Heart right ventricle (tissue), 16 donors: Measurements from ENCODE around the gene TBC1D22A. TPM values are rescaled to one million over a fixed set of nuclear protein-coding genes. Genes with fewer than 3 reads are reported as not detected.

Experiments
- ATAC-seq, 8 donors: fragments of 200-7000 bp; cut with Tn5 transposase; one replicate each; pipeline ENCODE4 v1.9.1; 2020; ENCODE audit warnings: mild to moderate bottlenecking in 8 of 8, moderate library complexity in 8 of 8, moderate number of reproducible peaks in 1 of 8
- DNase-seq, 2 donors: peaks; one replicate each; pipeline ENCODE4 v3.0.0-alpha.2; 2020
- H3K27ac ChIP-seq, 10 donors: fragments of 200-600 bp; sonication (generic) in 2 of 10; one replicate each; pipeline versions ENCODE4 v1.5.0 to v1.8.0; 2020 to 2022; ENCODE audit warnings: mild to moderate bottlenecking in 3 of 10
- H3K27me3 ChIP-seq, 7 donors: fragments of 200-600 bp; one replicate each; pipeline ENCODE4 v1.8.0; 2021 to 2022; ENCODE audit warnings: mild to moderate bottlenecking in 2 of 7
- H3K36me3 ChIP-seq, 9 donors: fragments of 200-600 bp; sonication (generic) in 1 of 9; one replicate each; pipeline versions ENCODE4 v1.5.0 to v1.8.0; 2020 to 2022; ENCODE audit warnings: mild to moderate bottlenecking in 2 of 9
- H3K4me1 ChIP-seq, 9 donors: fragments of 200-600 bp; sonication (generic) in 1 of 9; one replicate each; pipeline versions ENCODE4 v1.5.0 to v1.8.0; 2020 to 2022; ENCODE audit warnings: mild to moderate bottlenecking in 4 of 9
- H3K4me3 ChIP-seq, 10 donors: fragments of 200-600 bp; sonication (generic) in 2 of 10; one replicate each; pipeline versions ENCODE4 v1.5.0 to v1.8.0; 2020 to 2022; ENCODE audit warnings: mild to moderate bottlenecking in 7 of 10, moderate library complexity in 2 of 10
- H3K9me3 ChIP-seq, 11 donors: fragments of 200-600 bp in 10 of 11; sonication (generic) in 2 of 11; one replicate each; pipeline versions ENCODE4 v1.5.0 to v1.8.0; 2013 to 2022; ENCODE audit warnings: mild to moderate bottlenecking in 2 of 11, control low read depth in 1 of 11, moderate library complexity in 1 of 11
- CTCF ChIP-seq, 9 donors: fragments of 200-600 bp; sonication (generic) in 2 of 9; IDR thresholded peaks; one replicate each; pipeline versions ENCODE4 v1.5.0 to v1.8.0; 2021 to 2022; ENCODE audit warnings: antibody characterized with exemption in 9 of 9, mild to moderate bottlenecking in 5 of 9, moderate library complexity in 1 of 9
- WGBS, 2 donors: extraction: QIAGEN DNeasy Blood & Tissue Kit; methylation state at CpG; one replicate each; pipeline ENCODE4 v1.1.7; 2013; ENCODE audit warnings: inconsistent platforms in 1 of 2; 5-methylcytosine and 5-hydroxymethylcytosine counted together
- intact Hi-C, 10 donors: fragments of 100-400 bp; cut with DNase I; formaldehyde crosslinking; loops; one replicate each; pipeline versions ENCODE4 v1.11.1 to v1.14.2; 2022
- polyA plus RNA-seq, 2 donors: library from polyadenylated mRNA; stranded (reverse); fragments of 200-250 nt; gene quantifications; one replicate each; pipeline ENCODE4 v1.2.3, GENCODE V29; 2013
- total RNA-seq, 10 donors: library from RNA; stranded (reverse); fragmentation: NEBNext Ultra II Directional in 3 of 10; extraction: Animal tissue kit (Norgen Biotek cat#: 25700) in 3 of 10; gene quantifications; one replicate each; pipeline versions ENCODE4 v1.2.1 to v1.2.4, GENCODE V29; 2021 to 2023
- donor health status: Arrhythmogenic right ventricular cardiomyopathy.
- donor health status: ischemic (EF 13 %, LVEDD 7.1; RV severe dilation, severe dysfunction).
- donor health status: healthy with polysubstance abuse.
- donor health status: DM: no; HTN: yes; CAD: no.
- donor health status: DM: no; HTN: no; CAD: no.
- donor health status: ischemic (EF 25% LVEDD 6.9; RV normal size, moderate dysfunction).
- donor health status: ischemic (EF 25% LVEDD 5.7; RV mildly dilated, moderate dysfunction).
- donor health status: healthy.
- donor health status: DM: yes; HTN: yes; CAD: no.
- donor health status: Ischemic cardiomyopathy.
- donor health status: ischemic (EF 35%, LVEDD 5.7; RV mildly dilated, moderate dysfunction).
- donor health status: nonischemic (EF 11% LVEDD 7.7; RV severe dilation, severe dysfunction).
- donor health status: DM: yes; HTN: yes; CAD: no.
- donor health status: PGD.
- donor health status: ischemic (EF 29% LVEDD 5.4; RV normal size, mild dysfunction).
- donor health status: nonischemic (EF 23%, LVEDD 6.1; RV moderate dilation, normal function).

The TBC1D22A gene
- total and polyA plus RNA-seq, 12 donors: 7.2 to 27.9 (median 17.9) TPM

GRCh38 chr22:46824344-46824909, 62.0 kb downstream of the TBC1D22A start:
- intact Hi-C loops: no loop called here
- H3K36me3 ChIP-seq: peaks cover 0 to 25% (median 0%) of the 10 kb centered on the region in 9 donors
- TF ChIP-seq CTCF (IDR thresholded peaks at IDR 0.05): no peak
- no peak for ATAC-seq
- WGBS, 2 donors: 90 to 93% methylated on average over 9 of the region's 9 CpGs
- H3K27me3 ChIP-seq: no peaks in the 10 kb centered on the region
- no peak overlapping the region for H3K27ac ChIP-seq
- peaks cover 0 to 19% (median 13%) of the 10 kb centered on the region in 9 donors for H3K4me1 ChIP-seq
- H3K4me3 ChIP-seq: no peak overlapping the region
- no peak for DNase-seq
- peaks cover 0 to 15% (median 0%) of the 10 kb centered on the region in 11 donors for H3K9me3 ChIP-seq

- Histone ChIP-seq H3K27me3 (no peaks in the 10 kb centered on the region), H3K27ac (no peak overlapping the region), H3K9me3 (peaks cover 0 to 14% (median 0%) of the 10 kb centered on the region in 11 donors), H3K4me3 (no peak overlapping the region), H3K4me1 (peaks cover 4 to 26% (median 19%) of the 10 kb centered on the region in 9 donors), H3K36me3 (peaks cover 0 to 25% (median 0%) of the 10 kb centered on the region in 9 donors)
- 88 to 94% methylated on average over 12 of the region's 12 CpGs for WGBS, 2 donors
- intact Hi-C loops: no loop called here
- TF ChIP-seq CTCF (IDR thresholded peaks at IDR 0.05): no peak
- no peak for DNase-seq
- ATAC-seq: no peak
Measured at GRCh38 chr22:46824980-46825544, 62.6 kb downstream of the TBC1D22A start.

- no peak for ATAC-seq
- no peak overlapping the region for H3K27ac ChIP-seq
- WGBS, 2 donors: 79% methylated on average over 15 of the region's 15 CpGs
- DNase-seq: no peak
- H3K4me3 ChIP-seq: no peak overlapping the region
- H3K9me3 ChIP-seq: no peaks in the 10 kb centered on the region
- no peak for TF ChIP-seq CTCF (IDR thresholded peaks at IDR 0.05)
- H3K27me3 ChIP-seq: no peaks in the 10 kb centered on the region
- H3K4me1 ChIP-seq: peaks cover 10 to 35% (median 29%) of the 10 kb centered on the region in 9 donors
- peaks cover 0 to 25% (median 0%) of the 10 kb centered on the region in 9 donors for H3K36me3 ChIP-seq
- intact Hi-C loops: no loop called here
Measured at GRCh38 chr22:46826438-46827135, 64.1 kb downstream of the TBC1D22A start.

GRCh38 chr22:46827136-46827780, 64.8 kb downstream of the TBC1D22A start:
- TF ChIP-seq CTCF (IDR thresholded peaks at IDR 0.05): no peak
- peaks cover 0 to 25% (median 0%) of the 10 kb centered on the region in 9 donors for H3K36me3 ChIP-seq
- H3K27me3 ChIP-seq: no peaks in the 10 kb centered on the region
- no peak overlapping the region for H3K4me3 ChIP-seq
- intact Hi-C loops: no loop called here
- no peak for ATAC-seq
- DNase-seq: no peak
- H3K27ac ChIP-seq: no peak overlapping the region
- peaks cover 10 to 35% (median 29%) of the 10 kb centered on the region in 9 donors for H3K4me1 ChIP-seq
- WGBS, 2 donors: 86 to 90% methylated on average over 25 of the region's 25 CpGs
- no peaks in the 10 kb centered on the region for H3K9me3 ChIP-seq
